Spleen (tissue), 7 donors: ENCODE results near the gene CACNB2.

Experiments
- CTCF ChIP-seq, 11 experiments: fragments of 200-600 bp in 7 of 11; fragments of 450-650 bp in 4 of 11; sonication (generic) in 4 of 11; IDR thresholded peaks in 8 of 11; conservative IDR thresholded peaks in 3 of 11; 1 replicate in 7 of 11; 2 replicates in 4 of 11; pipeline versions ENCODE4 v1.4.0 to v1.8.0; 2016 to 2021; ENCODE audit warnings: antibody characterized with exemption in 11 of 11, inconsistent platforms in 4 of 11, mild to moderate bottlenecking in 1 of 11
- POLR2AphosphoS5 ChIP-seq, 3 donors: sonication (generic); formaldehyde crosslinking; IDR thresholded peaks; one replicate each; pipeline ENCODE4 v1.5.1; 2017; ENCODE audit warnings: antibody characterized with exemption in 3 of 3
- donor health status: DM: no; HTN: no; CAD: no; lungs with moderate emphysema.
- donor health status: DM: no; HTN: no; CAD: no.
- donor health status: DM: no; HTN: no; CAD: no.

DNA sequence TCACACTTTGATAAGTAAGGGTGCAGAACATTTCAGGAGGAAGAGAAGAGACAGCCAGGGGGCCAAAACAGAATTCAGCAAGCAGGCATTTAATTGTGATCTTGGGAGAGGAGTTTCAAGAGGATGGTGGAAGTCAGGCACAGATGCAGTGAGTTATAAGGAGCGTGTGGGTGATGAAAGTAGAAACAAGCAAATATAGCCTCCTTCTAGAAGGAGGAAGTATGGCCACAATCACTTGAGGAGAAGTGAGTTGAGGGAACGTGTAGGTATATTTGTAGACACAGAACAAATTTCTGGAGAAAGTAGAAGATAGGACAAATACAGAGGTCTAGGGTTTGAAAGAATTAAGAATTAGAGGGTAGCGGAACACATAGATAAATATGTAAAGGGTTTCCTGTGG is 165.8 kb downstream of the CACNB2 start:
- TF ChIP-seq CTCF (IDR thresholded peaks at IDR 0.05 in 8 of 11, conservative IDR thresholded peaks at IDR 0.05 in 3 of 11) (no peak), POLR2AphosphoS5 (IDR thresholded peaks at IDR 0.05) (no peak)
